ENCODE measurements around the gene SLC26A11. TPM values are rescaled to one million over a fixed set of nuclear protein-coding genes. Genes with fewer than 3 reads are reported as not detected.
A peak's percentile ranks its signal among the peaks of the same experiment; 100 is the strongest.
"Not testable (repeated sequence)": the region's sequence is repeated elsewhere in the genome, so short reads cannot be mapped to it uniquely, and the experiment has no call there.

The SLC26A11 gene
- total and polyA plus RNA-seq, 7 donors = 2.3 to 14.5 (median 9.3) TPM

- no peak overlapping the region for H3K27ac ChIP-seq
- H3K4me1 ChIP-seq = peaks cover 0 to 20% (median 10%) of the 10 kb centered on the region in 4 donors
- WGBS, 2 donors = 91 to 94% methylated on average over 4 of the region's 4 CpGs
- no peaks in the 10 kb centered on the region for H3K27me3 ChIP-seq
- H3K4me3 ChIP-seq = no peak overlapping the region
- peaks cover 0 to 26% (median 7%) of the 10 kb centered on the region in 4 donors for H3K36me3 ChIP-seq
- no peaks in the 10 kb centered on the region for H3K9me3 ChIP-seq
- no peak for DNase-seq
- intact Hi-C loops (cut with DNase I) = no loop called here
- TF ChIP-seq EP300 (IDR thresholded peaks at IDR 0.05) = no peak
- no peak for TF ChIP-seq CTCF (IDR thresholded peaks at IDR 0.05)
- no peak for TF ChIP-seq POLR2A (IDR thresholded peaks at IDR 0.05)
- TF ChIP-seq POLR2AphosphoS5 (IDR thresholded peaks at IDR 0.05) = no peak
These were observed 54.7 kb downstream of the SLC26A11 start for GRCh38 chr17:80274871-80275449.

- DNase-seq; H3K4me3 ChIP-seq; H3K27ac ChIP-seq; intact Hi-C loops (cut with DNase I); H3K27me3 ChIP-seq; H3K9me3 ChIP-seq: not testable (repeated sequence)
- Histone ChIP-seq H3K4me1 (peaks cover 0 to 23% (median 15%) of the 10 kb centered on the region in 4 donors), H3K36me3 (peaks cover 0 to 23% (median 7%) of the 10 kb centered on the region in 4 donors)
- 98% methylated on average over 8 of the region's 8 CpGs for WGBS, 2 donors
These were observed 55.6 kb downstream of the SLC26A11 start for GRCh38 chr17:80275857-80276256.

- peak; percentile 83 for DNase-seq
- H3K36me3 ChIP-seq = peaks cover 0 to 27% (median 9%) of the 10 kb centered on the region in 4 donors
These were observed 57.8 kb downstream of the SLC26A11 start for GRCh38 chr17:80277751-80278671.

GRCh38 chr17:80279895-80280294 lies 59.7 kb downstream of the SLC26A11 start:
- TF ChIP-seq POLR2A (IDR thresholded peaks at IDR 0.05) (no peak), POLR2AphosphoS5 (IDR thresholded peaks at IDR 0.05) (peak in 1 of 4 donors; percentile 14), CTCF (IDR thresholded peaks at IDR 0.05) (peak in 1 of 4 experiments; percentile 19), EP300 (IDR thresholded peaks at IDR 0.05) (no peak)
- H3K36me3 ChIP-seq = peaks cover 0 to 14% (median 4%) of the 10 kb centered on the region in 4 donors
- H3K27me3 ChIP-seq = no peaks in the 10 kb centered on the region
- H3K27ac ChIP-seq = no peak overlapping the region
- 73 to 79% methylated on average over 14 of the region's 14 CpGs for WGBS, 2 donors
- H3K4me3 ChIP-seq = no peak overlapping the region
- intact Hi-C loops (cut with DNase I) = no loop called here
- peak; percentile 85 for DNase-seq
- no peaks in the 10 kb centered on the region for H3K9me3 ChIP-seq
- peaks cover 0 to 23% (median 15%) of the 10 kb centered on the region in 4 donors for H3K4me1 ChIP-seq

More at GRCh38 chr17:80277751-80278671, 57.8 kb downstream of the SLC26A11 start:
- Histone ChIP-seq H3K4me1 (peaks cover 0 to 23% (median 15%) of the 10 kb centered on the region in 4 donors), H3K27ac (peak overlapping the region; percentile 5 to 55 (median 44)), H3K4me3 (no peak overlapping the region), H3K9me3 (no peaks in the 10 kb centered on the region), H3K27me3 (no peaks in the 10 kb centered on the region)
- intact Hi-C loops (cut with DNase I) = no loop called here
- WGBS, 2 donors = 92 to 94% methylated on average over 34 of the region's 34 CpGs
- no peak for TF ChIP-seq CTCF (IDR thresholded peaks at IDR 0.05)
- no peak for TF ChIP-seq POLR2A (IDR thresholded peaks at IDR 0.05)
- TF ChIP-seq POLR2AphosphoS5 (IDR thresholded peaks at IDR 0.05) = no peak
- no peak for TF ChIP-seq EP300 (IDR thresholded peaks at IDR 0.05)

GRCh38 chr17:80281516-80281915 lies 61.3 kb downstream of the SLC26A11 start:
- 96 to 97% methylated on average over 10 of the region's 10 CpGs for WGBS, 2 donors
- H3K36me3 ChIP-seq = peaks cover 0 to 15% (median 4%) of the 10 kb centered on the region in 4 donors
- peaks cover 0 to 23% (median 15%) of the 10 kb centered on the region in 4 donors for H3K4me1 ChIP-seq
- TF ChIP-seq POLR2A (IDR thresholded peaks at IDR 0.05) (no peak), POLR2AphosphoS5 (IDR thresholded peaks at IDR 0.05) (no peak), CTCF (IDR thresholded peaks at IDR 0.05) (no peak), EP300 (IDR thresholded peaks at IDR 0.05) (no peak)
- intact Hi-C loops (cut with DNase I) = no loop called here
- no peak for DNase-seq
- no peaks in the 10 kb centered on the region for H3K9me3 ChIP-seq
- H3K27ac ChIP-seq = no peak overlapping the region
- H3K27me3 ChIP-seq = no peaks in the 10 kb centered on the region
- no peak overlapping the region for H3K4me3 ChIP-seq
